Osteoblast (primary cell): ENCODE data around the gene NIPAL1. TPM values are rescaled to one million over a fixed set of nuclear protein-coding genes. Genes with fewer than 3 reads are reported as not detected.
"Not testable (repeated sequence)": the region's sequence is repeated elsewhere in the genome, so short reads cannot be mapped to it uniquely, and the experiment has no call there.

Experiments
- DNase-seq: peaks from one replicate; pipeline ENCODE4 v3.0.0; 2011; ENCODE audit warnings: low spot score, mixed read lengths; ENCODE audit not compliant: insufficient read length; ENCODE audit errors: missing footprints
- H2AFZ ChIP-seq: 2 replicates; pipeline ENCODE4 v1.6.0; 2011; ENCODE audit warnings: mild to moderate bottlenecking, low read length
- H3K27ac ChIP-seq: 2 replicates; pipeline ENCODE4 v1.5.1; 2011; ENCODE audit warnings: mild to moderate bottlenecking, low read depth, low read length, moderate library complexity
- H3K27me3 ChIP-seq: 2 replicates; pipeline ENCODE4 v1.6.0; 2012; ENCODE audit warnings: mild to moderate bottlenecking, control low read depth, inconsistent platforms, low read length, moderate library complexity; ENCODE audit not compliant: insufficient read depth
- H3K36me3 ChIP-seq: 2 replicates; pipeline ENCODE4 v1.5.1; 2011; ENCODE audit warnings: mild to moderate bottlenecking, low read length, control low read depth, moderate library complexity; ENCODE audit not compliant: insufficient read depth
- H3K4me1 ChIP-seq: 2 replicates; pipeline ENCODE4 v1.5.1; 2011; ENCODE audit warnings: mild to moderate bottlenecking, low read length, control low read depth, moderate library complexity; ENCODE audit not compliant: insufficient read depth
- H3K4me2 ChIP-seq: 2 replicates; pipeline ENCODE4 v1.6.0; 2011; ENCODE audit warnings: mild to moderate bottlenecking, low read length; ENCODE audit not compliant: insufficient read depth
- H3K4me3 ChIP-seq: fragments of 200-600 bp; sonication (generic); 3 replicates; pipeline ENCODE4 v1.5.1; 2012; ENCODE audit warnings: mild to moderate bottlenecking, low read length, inconsistent platforms; ENCODE audit not compliant: insufficient read depth
- H3K79me2 ChIP-seq: 2 replicates; pipeline ENCODE4 v1.6.0; 2012; ENCODE audit warnings: mild to moderate bottlenecking, low read length, control low read depth, inconsistent platforms; ENCODE audit not compliant: insufficient read depth
- H3K9me3 ChIP-seq: 2 replicates; pipeline ENCODE4 v1.5.1; 2011; ENCODE audit warnings: low read depth, low read length, control low read depth
- H4K20me1 ChIP-seq: 2 replicates; pipeline ENCODE4 v1.6.0; 2012; ENCODE audit warnings: mild to moderate bottlenecking, low read length, control low read depth; ENCODE audit not compliant: insufficient read depth
- CTCF ChIP-seq: IDR thresholded peaks from 2 replicates; pipeline ENCODE4 v1.5.1; 2011; ENCODE audit warnings: mild to moderate bottlenecking, low read depth, low read length, moderate library complexity; ENCODE audit errors: extremely low read depth
- total RNA-seq: library from RNA; depleted of rRNA; stranded (reverse); fragments of >200 nt; gene quantifications from 2 replicates; pipeline ENCODE4 v1.2.3, GENCODE V29; 2012

The NIPAL1 gene
- total RNA-seq, 1 donor, result under 0.01 TPM

- Histone ChIP-seq H3K27me3 (no peaks in the 10 kb centered on the region), H3K79me2 (no peaks in the 10 kb centered on the region), H3K36me3 (no peaks in the 10 kb centered on the region), H3K9me3 (peaks cover under 1% of the 10 kb centered on the region), H3K27ac (no peak overlapping the region), H3K4me1 (no peaks in the 10 kb centered on the region), H4K20me1 (no peaks in the 10 kb centered on the region), H3K4me3 (no peak overlapping the region), H3K4me2 (no peak overlapping the region), H2AFZ (no peak overlapping the region)
- no peak for DNase-seq
- TF ChIP-seq CTCF, result no peak
These were observed 14.3 kb upstream of the NIPAL1 start for GRCh38 chr4:48002267-48002666.

- DNase-seq, H3K36me3 ChIP-seq, H3K4me1 ChIP-seq, H3K27ac ChIP-seq, H4K20me1 ChIP-seq, H3K9me3 ChIP-seq, H3K79me2 ChIP-seq, H2AFZ ChIP-seq, H3K27me3 ChIP-seq, H3K4me3 ChIP-seq, H3K4me2 ChIP-seq: not testable (repeated sequence)
- peak; percentile 38 for TF ChIP-seq CTCF
These were observed 13.0 kb upstream of the NIPAL1 start for GRCh38 chr4:48003568-48003967.

DNA sequence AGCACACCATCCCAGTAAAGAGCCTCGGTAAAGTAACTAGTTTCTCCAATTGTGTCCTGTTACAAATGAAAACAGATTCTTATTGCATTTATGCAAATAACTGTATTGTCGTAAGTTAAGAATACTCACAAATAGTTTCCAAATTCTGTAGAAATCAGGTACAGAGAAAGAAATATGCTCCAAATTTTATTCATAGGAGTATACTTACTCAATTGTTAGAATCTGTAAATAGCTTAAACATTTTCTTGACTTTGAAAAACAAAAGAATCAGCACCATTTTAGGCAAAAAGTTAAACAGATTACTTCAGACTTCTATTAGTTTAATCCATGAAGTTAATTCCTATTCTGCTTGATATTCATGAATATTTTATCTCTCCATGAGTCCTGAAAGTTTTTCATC is 10.8 kb upstream of the NIPAL1 start:
- Histone ChIP-seq H4K20me1 (no peaks in the 10 kb centered on the region), H3K4me2 (no peak overlapping the region), H3K27ac (no peak overlapping the region), H2AFZ (no peak overlapping the region), H3K4me1 (no peaks in the 10 kb centered on the region), H3K36me3 (no peaks in the 10 kb centered on the region), H3K79me2 (no peaks in the 10 kb centered on the region), H3K27me3 (no peaks in the 10 kb centered on the region), H3K4me3 (no peak overlapping the region), H3K9me3 (peaks cover 1% of the 10 kb centered on the region)
- TF ChIP-seq CTCF, result no peak
- DNase-seq, result no peak

- Histone ChIP-seq H3K27me3 (no peaks in the 10 kb centered on the region), H3K4me3 (no peak overlapping the region), H2AFZ (no peak overlapping the region), H3K9me3 (peaks cover 1% of the 10 kb centered on the region), H4K20me1 (no peaks in the 10 kb centered on the region), H3K4me2 (no peak overlapping the region), H3K27ac (no peak overlapping the region), H3K36me3 (no peaks in the 10 kb centered on the region), H3K4me1 (no peaks in the 10 kb centered on the region), H3K79me2 (no peaks in the 10 kb centered on the region)
- DNase-seq, result no peak
- TF ChIP-seq CTCF, result no peak
These were observed 8.5 kb upstream of the NIPAL1 start for GRCh38 chr4:48008021-48008596.

GRCh38 chr4:48010906-48011305 is 5.7 kb upstream of the NIPAL1 start:
- not testable (repeated sequence) for H3K4me3 ChIP-seq, H3K79me2 ChIP-seq, H3K36me3 ChIP-seq, H2AFZ ChIP-seq, H4K20me1 ChIP-seq, H3K9me3 ChIP-seq, H3K27me3 ChIP-seq, H3K27ac ChIP-seq, H3K4me2 ChIP-seq, H3K4me1 ChIP-seq, DNase-seq
